GM20000 (cell line): ENCODE data around the gene PALMD.

Experiments
- DNase-seq: peaks from one replicate; pipeline ENCODE4 v3.0.0; 2012; ENCODE audit warnings: low spot score
- CTCF ChIP-seq: IDR thresholded peaks from 2 replicates; pipeline ENCODE4 v1.5.1; 2012; ENCODE audit warnings: mild to moderate bottlenecking, control low read depth; ENCODE audit errors: extremely low read depth, missing control alignments

The PALMD gene

GRCh38 chr1:99670583-99670982, 24.7 kb downstream of the PALMD start:
- no peak for DNase-seq
- no peak for TF ChIP-seq CTCF

- TF ChIP-seq CTCF: no peak
- no peak for DNase-seq
These were observed 26.1 kb downstream of the PALMD start for GRCh38 chr1:99672038-99672437.

GRCh38 chr1:99672530-99673213, 26.8 kb downstream of the PALMD start:
- no peak for DNase-seq
- TF ChIP-seq CTCF: no peak

- TF ChIP-seq CTCF: no peak
These were observed 27.4 kb downstream of the PALMD start for GRCh38 chr1:99673315-99673714.

GRCh38 chr1:99674115-99675064, 28.5 kb downstream of the PALMD start:
- no peak for DNase-seq
- TF ChIP-seq CTCF: no peak

More at GRCh38 chr1:99673315-99673714, 27.4 kb downstream of the PALMD start:
- no peak for DNase-seq

- TF ChIP-seq CTCF: no peak
These were observed 29.4 kb downstream of the PALMD start for GRCh38 chr1:99675292-99675691.

GRCh38 chr1:99675994-99676393, 30.1 kb downstream of the PALMD start:
- no peak for DNase-seq
- no peak for TF ChIP-seq CTCF

More at GRCh38 chr1:99675292-99675691, 29.4 kb downstream of the PALMD start:
- DNase-seq: no peak
